ENCODE measurements around the gene HECTD2.
A peak's percentile ranks its signal among the peaks of the same experiment; 100 is the strongest.

HECTD2 gene

DNA sequence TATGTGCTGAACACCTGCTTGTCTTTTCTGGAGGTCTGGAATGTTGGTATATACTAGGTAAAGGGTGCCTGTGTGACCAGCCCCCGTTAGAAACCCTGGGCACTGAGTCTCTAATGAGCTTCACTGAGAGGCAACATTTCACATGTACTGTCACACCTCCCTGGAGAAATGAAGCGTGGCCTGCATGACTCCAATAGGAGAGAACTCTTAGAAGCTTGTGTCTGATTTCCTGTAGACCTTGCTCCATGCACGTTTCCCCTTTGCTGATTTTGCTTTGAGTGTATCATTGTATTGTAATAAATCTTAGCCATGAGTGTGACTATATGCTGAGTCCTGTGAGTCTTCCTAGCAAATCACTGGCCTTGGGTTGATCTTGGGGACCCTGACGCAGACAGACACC lies 139.9 kb downstream of the HECTD2 start:
- no peak overlapping the region for H3K4me2 ChIP-seq (ENCODE audit: low read depth, low read length, poor library complexity, severe bottlenecking)
- H3F3A ChIP-seq (ENCODE audit: low read depth) = no peaks in the 10 kb centered on the region
- H3K9me3 ChIP-seq (ENCODE audit: insufficient read depth, low read depth, low read length) = no peaks in the 10 kb centered on the region
- H3K9ac ChIP-seq (ENCODE audit: low read depth, low read length, poor library complexity, severe bottlenecking) = no peak overlapping the region
- H3K4me3 ChIP-seq (ENCODE audit: low read length, poor library complexity, severe bottlenecking) = no peak overlapping the region
- H3K4me1 ChIP-seq (ENCODE audit: insufficient read depth, low read length, poor library complexity, severe bottlenecking) = no peaks in the 10 kb centered on the region
- no peak overlapping the region for H2AFZ ChIP-seq (ENCODE audit: low read length)
- TF ChIP-seq EZH2phosphoT487 (IDR thresholded peaks at IDR 0.05; ENCODE audit: borderline replicate concordance) = no peak
- TF ChIP-seq, protein P1, sequence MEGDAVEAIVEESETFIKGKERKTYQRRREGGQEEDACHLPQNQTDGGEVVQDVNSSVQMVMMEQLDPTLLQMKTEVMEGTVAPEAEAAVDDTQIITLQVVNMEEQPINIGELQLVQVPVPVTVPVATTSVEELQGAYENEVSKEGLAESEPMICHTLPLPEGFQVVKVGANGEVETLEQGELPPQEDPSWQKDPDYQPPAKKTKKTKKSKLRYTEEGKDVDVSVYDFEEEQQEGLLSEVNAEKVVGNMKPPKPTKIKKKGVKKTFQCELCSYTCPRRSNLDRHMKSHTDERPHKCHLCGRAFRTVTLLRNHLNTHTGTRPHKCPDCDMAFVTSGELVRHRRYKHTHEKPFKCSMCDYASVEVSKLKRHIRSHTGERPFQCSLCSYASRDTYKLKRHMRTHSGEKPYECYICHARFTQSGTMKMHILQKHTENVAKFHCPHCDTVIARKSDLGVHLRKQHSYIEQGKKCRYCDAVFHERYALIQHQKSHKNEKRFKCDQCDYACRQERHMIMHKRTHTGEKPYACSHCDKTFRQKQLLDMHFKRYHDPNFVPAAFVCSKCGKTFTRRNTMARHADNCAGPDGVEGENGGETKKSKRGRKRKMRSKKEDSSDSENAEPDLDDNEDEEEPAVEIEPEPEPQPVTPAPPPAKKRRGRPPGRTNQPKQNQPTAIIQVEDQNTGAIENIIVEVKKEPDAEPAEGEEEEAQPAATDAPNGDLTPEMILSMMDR (conservative IDR thresholded peaks at IDR 0.05; ENCODE audit: low read length) = no peak
- H3K27me3 ChIP-seq (ENCODE audit: insufficient read depth, low read length, poor library complexity, severe bottlenecking) = no peaks in the 10 kb centered on the region
- no peaks in the 10 kb centered on the region for H3K9me2 ChIP-seq (replicated peaks; ENCODE audit: low read depth, low read length)
- H4K20me1 ChIP-seq (ENCODE audit: insufficient read depth, low read length, poor library complexity, severe bottlenecking) = no peaks in the 10 kb centered on the region
- H3K79me2 ChIP-seq (ENCODE audit: insufficient read depth, low read length) = no peaks in the 10 kb centered on the region
- H3K36me3 ChIP-seq (ENCODE audit: insufficient read depth, low read length) = no peaks in the 10 kb centered on the region

DNA sequence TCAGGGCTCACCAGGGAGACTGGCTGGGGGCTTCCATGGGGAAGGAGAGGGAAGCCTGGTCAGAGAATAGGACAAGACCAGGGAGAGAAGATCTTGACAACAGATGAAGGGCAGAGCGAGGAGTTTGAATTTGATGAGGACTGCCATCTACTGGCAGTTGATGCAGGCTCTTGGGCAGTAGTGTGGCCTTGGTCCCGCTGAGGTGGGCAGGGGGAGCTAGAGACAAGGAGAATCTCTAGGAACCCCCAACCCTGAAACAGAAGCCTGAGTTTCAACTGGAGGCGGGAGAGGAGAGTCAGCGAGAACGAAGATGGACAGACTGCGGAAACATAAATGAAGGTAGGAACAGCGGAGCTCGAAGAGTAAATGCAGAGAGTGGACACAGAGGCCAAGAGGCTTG lies 141.7 kb downstream of the HECTD2 start:
- Histone ChIP-seq H3F3A (ENCODE audit: low read depth) (no peaks in the 10 kb centered on the region), H3K4me1 (ENCODE audit: insufficient read depth, low read length, poor library complexity, severe bottlenecking) (peaks cover 4% of the 10 kb centered on the region), H3K9ac (ENCODE audit: low read depth, low read length, poor library complexity, severe bottlenecking) (no peak overlapping the region), H3K4me2 (ENCODE audit: low read depth, low read length, poor library complexity, severe bottlenecking) (no peak overlapping the region), H3K4me3 (ENCODE audit: low read length, poor library complexity, severe bottlenecking) (no peak overlapping the region), H3K9me3 (ENCODE audit: insufficient read depth, low read depth, low read length) (no peaks in the 10 kb centered on the region), H3K79me2 (ENCODE audit: insufficient read depth, low read length) (no peaks in the 10 kb centered on the region), H3K9me2 (replicated peaks; ENCODE audit: low read depth, low read length) (no peaks in the 10 kb centered on the region), H3K27me3 (ENCODE audit: insufficient read depth, low read length, poor library complexity, severe bottlenecking) (no peaks in the 10 kb centered on the region), H2AFZ (ENCODE audit: low read length) (peak overlapping the region; percentile 62), H4K20me1 (ENCODE audit: insufficient read depth, low read length, poor library complexity, severe bottlenecking) (no peaks in the 10 kb centered on the region), H3K36me3 (ENCODE audit: insufficient read depth, low read length) (no peaks in the 10 kb centered on the region)
- TF ChIP-seq, protein P1 (conservative IDR thresholded peaks at IDR 0.05; ENCODE audit: low read length) = peak; percentile 87
- no peak for TF ChIP-seq EZH2phosphoT487 (IDR thresholded peaks at IDR 0.05; ENCODE audit: borderline replicate concordance)

DNA sequence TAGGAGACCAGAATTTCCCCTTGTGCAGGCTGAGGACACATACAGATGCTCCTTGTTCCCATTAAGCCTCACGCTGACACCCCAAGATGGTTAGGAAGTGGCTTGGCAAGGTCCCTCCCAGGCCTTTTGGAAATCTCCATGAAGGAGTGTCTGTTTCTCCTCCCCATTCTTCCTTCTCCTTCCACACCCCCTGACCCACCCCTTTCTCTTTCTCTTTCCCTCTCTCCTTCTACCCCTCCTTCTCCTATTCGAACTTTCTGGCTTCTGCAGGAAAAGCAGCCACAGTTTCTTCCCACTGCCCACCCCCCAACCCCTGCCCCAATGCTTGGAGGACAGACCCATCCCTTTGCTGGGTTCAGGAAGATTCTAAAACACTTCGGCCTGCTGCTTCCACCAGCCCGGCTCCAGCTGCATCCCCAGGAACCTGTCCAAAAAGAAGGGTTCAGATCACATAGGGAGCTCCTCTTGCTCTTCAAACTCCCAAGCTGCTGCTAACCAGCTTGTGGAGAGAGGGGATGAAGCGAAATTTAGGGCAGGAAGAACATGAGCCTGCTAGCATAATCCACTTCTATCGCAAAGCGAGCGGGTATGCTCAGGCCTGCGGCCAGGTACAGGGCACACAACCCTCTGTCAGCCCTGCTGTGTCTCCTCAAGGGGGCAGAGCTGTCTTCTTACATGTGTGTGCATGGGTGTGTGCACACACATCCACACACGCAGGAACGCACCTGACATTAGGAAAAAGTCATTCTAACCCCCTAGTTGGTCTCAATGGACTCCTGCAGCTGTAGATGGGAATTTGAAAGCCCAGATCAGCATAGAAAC lies 142.3 kb downstream of the HECTD2 start:
- Histone ChIP-seq H2AFZ (ENCODE audit: low read length) (0 out of 2 replicates have a peak overlapping the region, but pooled peaks have one; percentile 37), H3K4me1 (ENCODE audit: insufficient read depth, low read length, poor library complexity, severe bottlenecking) (peaks cover 4% of the 10 kb centered on the region), H3K9me2 (replicated peaks; ENCODE audit: low read depth, low read length) (no peaks in the 10 kb centered on the region), H3K79me2 (ENCODE audit: insufficient read depth, low read length) (no peaks in the 10 kb centered on the region), H3K4me2 (ENCODE audit: low read depth, low read length, poor library complexity, severe bottlenecking) (no peak overlapping the region), H3K36me3 (ENCODE audit: insufficient read depth, low read length) (no peaks in the 10 kb centered on the region), H3K9ac (ENCODE audit: low read depth, low read length, poor library complexity, severe bottlenecking) (no peak overlapping the region), H3K27me3 (ENCODE audit: insufficient read depth, low read length, poor library complexity, severe bottlenecking) (no peaks in the 10 kb centered on the region), H3K4me3 (ENCODE audit: low read length, poor library complexity, severe bottlenecking) (no peak overlapping the region), H3K9me3 (ENCODE audit: insufficient read depth, low read depth, low read length) (no peaks in the 10 kb centered on the region), H3F3A (ENCODE audit: low read depth) (no peaks in the 10 kb centered on the region), H4K20me1 (ENCODE audit: insufficient read depth, low read length, poor library complexity, severe bottlenecking) (no peaks in the 10 kb centered on the region)
- TF ChIP-seq, protein P1 (conservative IDR thresholded peaks at IDR 0.05; ENCODE audit: low read length) = peak; percentile 52
- no peak for TF ChIP-seq EZH2phosphoT487 (IDR thresholded peaks at IDR 0.05; ENCODE audit: borderline replicate concordance)
